SU-DHL-6 (cell line): ENCODE data around the gene CYTL1.

Experiments used
- H2AFZ ChIP-seq: fragments of 200-600 bp; sonication (generic); 2 replicates; pipeline ENCODE4 v1.6.1; 2014; ENCODE audit warnings: low read depth, mild to moderate bottlenecking, moderate library complexity, mixed read lengths, antibody characterized with exemption, low read length; ENCODE audit not compliant: severe bottlenecking
- H3F3A ChIP-seq: fragments of 200-600 bp; shearing (Covaris generic); 2 replicates; pipeline ENCODE4 v1.6.0; 2016; ENCODE audit warnings: antibody characterized with exemption, mild to moderate bottlenecking; ENCODE audit not compliant: insufficient read depth
- H3K27ac ChIP-seq: fragments of 200-600 bp; sonication (generic); 2 replicates; pipeline ENCODE4 v1.5.1; 2016; ENCODE audit warnings: low read depth, mild to moderate bottlenecking, low read length, moderate library complexity, mixed read lengths
- H3K27me3 ChIP-seq: fragments of 200-600 bp; sonication (generic), shearing (Covaris generic); 2 replicates; pipeline ENCODE4 v1.6.0; 2014; ENCODE audit warnings: mild to moderate bottlenecking, low read length
- H3K36me3 ChIP-seq: fragments of 200-600 bp; sonication (generic); 2 replicates; pipeline ENCODE4 v1.6.1; 2014; ENCODE audit warnings: mild to moderate bottlenecking, low read length, mixed read lengths
- H3K4me2 ChIP-seq: fragments of 300-600, 200-600 bp; shearing (Covaris generic), sonication (generic); 2 replicates; pipeline ENCODE4 v1.6.0; 2014; ENCODE audit warnings: low read length, low read depth, mild to moderate bottlenecking; ENCODE audit not compliant: poor library complexity, severe bottlenecking
- H3K4me3 ChIP-seq: fragments of 200-600 bp; sonication (generic); 2 replicates; pipeline ENCODE4 v1.5.1; 2014; ENCODE audit warnings: antibody characterized with exemption, low read length, mild to moderate bottlenecking, mixed read lengths; ENCODE audit not compliant: insufficient read depth, poor library complexity, severe bottlenecking
- H3K79me2 ChIP-seq: fragments of 200-600 bp; sonication (generic); 2 replicates; pipeline ENCODE4 v1.6.1; 2014; ENCODE audit warnings: mild to moderate bottlenecking, low read length, moderate library complexity; ENCODE audit not compliant: insufficient read depth
- H3K9ac ChIP-seq: fragments of 200-600 bp; sonication (generic); 2 replicates; pipeline ENCODE4 v1.7.0; 2014; ENCODE audit warnings: mild to moderate bottlenecking, low read length
- H3K9me2 ChIP-seq: fragments of 200-600 bp; sonication (generic); replicated peaks from 2 replicates; pipeline ENCODE4 v1.6.1; 2014; ENCODE audit warnings: low read length; ENCODE audit not compliant: insufficient read depth
- H3K9me3 ChIP-seq: fragments of 200-600 bp; sonication (generic); 2 replicates; pipeline ENCODE4 v1.6.1; 2014; ENCODE audit warnings: low read length, mixed read lengths; ENCODE audit not compliant: insufficient read depth
- H4K20me1 ChIP-seq: fragments of 200-600 bp; sonication (generic); 2 replicates; pipeline ENCODE4 v1.6.1; 2014; ENCODE audit warnings: low read depth, mild to moderate bottlenecking, antibody characterized with exemption, low read length, moderate library complexity, mixed read lengths
- CTCF ChIP-seq: fragments of 200-600 bp; sonication (generic); IDR thresholded peaks from one replicate; pipeline ENCODE4 v1.5.1; 2017; ENCODE audit warnings: antibody characterized with exemption, mild to moderate bottlenecking, low read length, moderate library complexity; ENCODE audit not compliant: insufficient read depth, poor library complexity, severe bottlenecking
- EZH2phosphoT487 ChIP-seq: fragments of 200-600 bp; sonication (generic), shearing (Covaris generic); conservative IDR thresholded peaks from 2 replicates; pipeline ENCODE4 v1.6.1; 2018; ENCODE audit warnings: mild to moderate bottlenecking, antibody characterized with exemption, low read length, moderate library complexity, mixed read lengths

Gene CYTL1

GRCh38 chr4:5043579-5043978 lies 24.3 kb upstream of the CYTL1 start:
- no peak for TF ChIP-seq CTCF
- no peak for TF ChIP-seq EZH2phosphoT487
- Histone ChIP-seq H3K4me3 (no peak overlapping the region), H2AFZ (no peak overlapping the region)

GRCh38 chr4:5041699-5042098 lies 22.4 kb upstream of the CYTL1 start:
- Histone ChIP-seq H3K9me2 (no peaks in the 10 kb centered on the region), H3F3A (no peaks in the 10 kb centered on the region), H3K27me3 (no peaks in the 10 kb centered on the region), H3K79me2 (no peaks in the 10 kb centered on the region), H4K20me1 (no peaks in the 10 kb centered on the region), H2AFZ (no peak overlapping the region), H3K4me2 (no peak overlapping the region), H3K4me3 (no peak overlapping the region), H3K27ac (no peak overlapping the region), H3K36me3 (no peaks in the 10 kb centered on the region), H3K9me3 (no peaks in the 10 kb centered on the region), H3K9ac (no peak overlapping the region)
- no peak for TF ChIP-seq EZH2phosphoT487
- TF ChIP-seq CTCF, result no peak

More at GRCh38 chr4:5043579-5043978, 24.3 kb upstream of the CYTL1 start:
- Histone ChIP-seq H3K9ac (no peak overlapping the region), H3K4me2 (no peak overlapping the region), H3F3A (no peaks in the 10 kb centered on the region), H3K27ac (no peak overlapping the region), H3K36me3 (no peaks in the 10 kb centered on the region), H3K79me2 (no peaks in the 10 kb centered on the region), H4K20me1 (no peaks in the 10 kb centered on the region), H3K9me3 (no peaks in the 10 kb centered on the region), H3K9me2 (no peaks in the 10 kb centered on the region), H3K27me3 (no peaks in the 10 kb centered on the region)

- no peaks in the 10 kb centered on the region for H3F3A ChIP-seq
- no peaks in the 10 kb centered on the region for H3K79me2 ChIP-seq
- no peaks in the 10 kb centered on the region for H3K27me3 ChIP-seq
- no peaks in the 10 kb centered on the region for H4K20me1 ChIP-seq
- no peaks in the 10 kb centered on the region for H3K9me3 ChIP-seq
- H3K27ac ChIP-seq, result no peak overlapping the region
- no peaks in the 10 kb centered on the region for H3K36me3 ChIP-seq
- TF ChIP-seq CTCF, result no peak
- TF ChIP-seq EZH2phosphoT487, result no peak
- no peak overlapping the region for H3K4me3 ChIP-seq
- H3K9me2 ChIP-seq, result no peaks in the 10 kb centered on the region
- H2AFZ ChIP-seq, result no peak overlapping the region
- no peak overlapping the region for H3K9ac ChIP-seq
- H3K4me2 ChIP-seq, result no peak overlapping the region
Measured at GRCh38 chr4:5040856-5041620, 21.8 kb upstream of the CYTL1 start.
